Lung (tissue), 16 donors: Measurements from ENCODE around the gene ZNF532. TPM values are rescaled to one million over a fixed set of nuclear protein-coding genes. Genes with fewer than 3 reads are reported as not detected.

ENCODE experiments used
- ATAC-seq: fragments of 200-7000 bp; cut with Tn5 transposase; one replicate; pipeline ENCODE4 v1.9.1; 2020; ENCODE audit warnings: moderate number of reproducible peaks; ENCODE audit not compliant: insufficient read depth, low FRiP score
- DNase-seq, 3 donors: peaks; one replicate each; pipeline ENCODE4 v3.0.0-alpha.2; 2013 to 2017
- H3K27ac ChIP-seq, 2 donors: one replicate each; pipeline ENCODE4 v1.5.1; 2013; ENCODE audit warnings: mild to moderate bottlenecking in 2 of 2, moderate library complexity in 2 of 2, control low read depth in 1 of 2, inconsistent platforms in 1 of 2, low read depth in 1 of 2, low read length in 1 of 2
- H3K27me3 ChIP-seq, 3 donors: one replicate each; pipeline ENCODE4 v1.5.1; 2013; ENCODE audit warnings: low read length in 2 of 3; ENCODE audit not compliant: control insufficient read depth in 3 of 3, insufficient read depth in 3 of 3
- H3K36me3 ChIP-seq, 4 donors: one replicate each; pipeline ENCODE4 v1.5.1; 2013; ENCODE audit warnings: low read length in 4 of 4, mild to moderate bottlenecking in 1 of 4, moderate library complexity in 1 of 4; ENCODE audit not compliant: control insufficient read depth in 4 of 4, insufficient read depth in 4 of 4
- H3K4me1 ChIP-seq, 5 donors: one replicate each; pipeline ENCODE4 v1.5.1; 2013; ENCODE audit warnings: low read length in 5 of 5, mild to moderate bottlenecking in 2 of 5, moderate library complexity in 1 of 5; ENCODE audit not compliant: control insufficient read depth in 5 of 5, insufficient read depth in 5 of 5
- H3K4me3 ChIP-seq: one replicate; pipeline ENCODE4 v1.5.1; 2013; ENCODE audit warnings: mild to moderate bottlenecking, control low read depth, moderate library complexity
- H3K9ac ChIP-seq, 2 donors: one replicate each; pipeline ENCODE4 v1.5.1; 2013; ENCODE audit warnings: low read length in 2 of 2, control low read depth in 1 of 2; ENCODE audit not compliant: insufficient read depth in 1 of 2
- H3K9me3 ChIP-seq, 4 donors: one replicate each; pipeline ENCODE4 v1.5.1; 2013; ENCODE audit warnings: low read length in 3 of 4, mild to moderate bottlenecking in 1 of 4, moderate library complexity in 1 of 4; ENCODE audit not compliant: control insufficient read depth in 4 of 4, insufficient read depth in 3 of 4
- CTCF ChIP-seq: IDR thresholded peaks from 2 replicates; pipeline ENCODE4 v1.5.1; 2012; ENCODE audit warnings: mild to moderate bottlenecking; ENCODE audit errors: control extremely low read depth, extremely low read depth
- WGBS, 2 donors: extraction: QIAGEN DNeasy Blood & Tissue Kit; methylation state at CpG; one replicate each; pipeline ENCODE4 v1.1.7; 2013; 5-methylcytosine and 5-hydroxymethylcytosine counted together
- long read RNA-seq, 5 donors: transcript quantifications; one replicate each; lab custom pipeline, GENCODE V29; 2026
- polyA plus RNA-seq, 2 donors: library from polyadenylated mRNA; stranded (reverse); fragments of 200-250 nt; gene quantifications; one replicate each; pipeline ENCODE4 v1.2.1, GENCODE V29; 2013
- total RNA-seq, 2 donors: library from RNA; depleted of rRNA in 1 of 2; stranded (reverse); fragments of >200 nt in 1 of 2; gene quantifications; one replicate each; pipeline ENCODE4 v1.2.1, GENCODE V29; 2014 to 2021
- donor health status: control.
- donor health status: control.
- donor health status: Bipolar disorder and iron deficiency.
- donor health status: healthy.
- donor health status: DM: yes; HTN: yes; CAD: no.

The ZNF532 gene, protein sequence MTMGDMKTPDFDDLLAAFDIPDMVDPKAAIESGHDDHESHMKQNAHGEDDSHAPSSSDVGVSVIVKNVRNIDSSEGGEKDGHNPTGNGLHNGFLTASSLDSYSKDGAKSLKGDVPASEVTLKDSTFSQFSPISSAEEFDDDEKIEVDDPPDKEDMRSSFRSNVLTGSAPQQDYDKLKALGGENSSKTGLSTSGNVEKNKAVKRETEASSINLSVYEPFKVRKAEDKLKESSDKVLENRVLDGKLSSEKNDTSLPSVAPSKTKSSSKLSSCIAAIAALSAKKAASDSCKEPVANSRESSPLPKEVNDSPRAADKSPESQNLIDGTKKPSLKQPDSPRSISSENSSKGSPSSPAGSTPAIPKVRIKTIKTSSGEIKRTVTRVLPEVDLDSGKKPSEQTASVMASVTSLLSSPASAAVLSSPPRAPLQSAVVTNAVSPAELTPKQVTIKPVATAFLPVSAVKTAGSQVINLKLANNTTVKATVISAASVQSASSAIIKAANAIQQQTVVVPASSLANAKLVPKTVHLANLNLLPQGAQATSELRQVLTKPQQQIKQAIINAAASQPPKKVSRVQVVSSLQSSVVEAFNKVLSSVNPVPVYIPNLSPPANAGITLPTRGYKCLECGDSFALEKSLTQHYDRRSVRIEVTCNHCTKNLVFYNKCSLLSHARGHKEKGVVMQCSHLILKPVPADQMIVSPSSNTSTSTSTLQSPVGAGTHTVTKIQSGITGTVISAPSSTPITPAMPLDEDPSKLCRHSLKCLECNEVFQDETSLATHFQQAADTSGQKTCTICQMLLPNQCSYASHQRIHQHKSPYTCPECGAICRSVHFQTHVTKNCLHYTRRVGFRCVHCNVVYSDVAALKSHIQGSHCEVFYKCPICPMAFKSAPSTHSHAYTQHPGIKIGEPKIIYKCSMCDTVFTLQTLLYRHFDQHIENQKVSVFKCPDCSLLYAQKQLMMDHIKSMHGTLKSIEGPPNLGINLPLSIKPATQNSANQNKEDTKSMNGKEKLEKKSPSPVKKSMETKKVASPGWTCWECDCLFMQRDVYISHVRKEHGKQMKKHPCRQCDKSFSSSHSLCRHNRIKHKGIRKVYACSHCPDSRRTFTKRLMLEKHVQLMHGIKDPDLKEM (N-terminal part only)
- total RNA-seq = 100 to 1,000 TPM in 1 of 2 donors, 10 to 100 TPM in 1; 56.6 to 128 TPM
- 10 to 100 TPM; 12.3 to 20.5 TPM for polyA plus RNA-seq
- long read RNA-seq, donor 1, full-length matches to known transcripts = 20 of 100 reads
- long read RNA-seq, donor 1, partial matches to known transcripts = 80 of 100 reads
- long read RNA-seq, donor 1, other reads (novel, unspliced or antisense) = 0 of 100 reads
- long read RNA-seq, donor 2, full-length matches to known transcripts = 12 of 12 reads
- long read RNA-seq, donor 2, partial matches to known transcripts = 0 of 12 reads
- long read RNA-seq, donor 2, other reads (novel, unspliced or antisense) = 0 of 12 reads
- long read RNA-seq, donor 3, transcript ZNF532-210 (3 exons, 676 nt) = major isoform, 7 of 18 reads
- long read RNA-seq, donor 3, partial matches to known transcripts = 6 of 18 reads
- long read RNA-seq, donor 3, other reads (novel, unspliced or antisense) = 0 of 18 reads
- long read RNA-seq, donor 4, full-length matches to known transcripts = 14 of 80 reads
- long read RNA-seq, donor 4, partial matches to known transcripts = 66 of 80 reads
- long read RNA-seq, donor 4, other reads (novel, unspliced or antisense) = 0 of 80 reads
- long read RNA-seq, donor 5, full-length matches to known transcripts = 26 of 65 reads
- long read RNA-seq, donor 5, partial matches to known transcripts = 33 of 65 reads
- long read RNA-seq, donor 5, other reads (novel, unspliced or antisense) = 6 of 65 reads

DNA sequence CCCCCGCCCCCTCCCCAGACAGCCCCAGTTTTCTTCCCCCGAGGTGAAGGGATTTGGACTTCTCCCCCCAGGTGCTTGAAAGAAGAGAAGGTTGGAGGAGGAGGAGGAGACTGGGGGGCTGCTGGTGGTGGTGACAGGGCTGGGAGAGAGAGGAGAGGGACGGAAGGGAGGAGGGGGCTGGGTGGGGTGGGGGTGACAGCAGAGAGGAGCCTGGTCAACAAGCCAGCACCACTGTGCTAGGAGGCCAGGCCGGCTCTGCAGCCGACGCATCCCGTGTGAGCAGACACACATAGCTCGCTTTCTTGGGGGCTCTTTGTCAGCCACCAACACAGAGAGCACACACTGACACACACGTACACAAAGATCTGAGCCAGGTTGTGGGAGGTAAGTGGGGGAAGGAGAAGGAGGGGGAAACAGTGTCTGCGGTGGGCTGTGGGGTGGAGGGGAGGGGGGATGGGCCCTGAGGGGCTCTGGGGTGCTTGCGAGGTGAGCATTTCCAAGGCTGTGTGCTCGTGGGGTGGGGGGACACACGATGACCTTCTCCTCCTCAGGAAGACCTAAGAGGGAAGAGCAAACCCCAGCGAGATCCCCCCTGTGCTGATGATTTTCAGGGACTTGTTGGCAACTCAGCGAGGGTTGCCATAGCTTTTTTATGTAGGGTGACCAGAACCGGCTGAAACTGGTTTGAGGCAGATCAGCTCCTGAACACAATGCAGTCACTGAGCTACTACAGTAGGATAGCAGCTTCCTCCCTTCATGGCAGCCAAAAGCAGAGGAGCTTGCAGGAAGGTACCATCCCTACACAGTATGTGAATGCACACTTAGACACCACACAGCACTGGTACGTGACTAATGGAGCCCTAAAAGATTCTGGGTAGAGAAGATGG is at the start of gene ZNF532:
ZNF532 (plus strand) TSS at position 732 of the 887 bp plus-strand sequence. CDS start 53,411 bp downstream, outside the sequence.
- Histone ChIP-seq H3K4me3 (peak within 1 kb of the TSS; percentile 51), H3K9me3 (no peaks in the 10 kb centered on the region), H3K36me3 (peaks cover 4 to 33% (median 12%) of the 10 kb centered on the region in 4 donors), H3K9ac (peak within 1 kb of the TSS; percentile 38 to 95), H3K4me1 (peaks cover 13 to 68% (median 49%) of the 10 kb centered on the region in 5 donors), H3K27ac (peak within 1 kb of the TSS; percentile 95 to 97), H3K27me3 (no peaks in the 10 kb centered on the region)
- peak; percentile 83 to 96 (median 91) for DNase-seq
- no peak for TF ChIP-seq CTCF
- 38 to 55% methylated on average over 16 to 17 of the region's 17 CpGs for WGBS, 2 donors
- no peak for ATAC-seq

- no peak for TF ChIP-seq CTCF
- ATAC-seq (no peak), DNase-seq (peak; percentile 17 to 88 (median 76))
- H3K27ac ChIP-seq = no peak overlapping the region
- H3K36me3 ChIP-seq = no peaks in the 10 kb centered on the region
- H3K4me1 ChIP-seq = peaks cover 0 to 4% (median 0%) of the 10 kb centered on the region in 5 donors
- H3K9me3 ChIP-seq = no peaks in the 10 kb centered on the region
- WGBS, 2 donors = 26 to 42% methylated on average over 4 of the region's 4 CpGs
- no peak overlapping the region for H3K4me3 ChIP-seq
- H3K9ac ChIP-seq = no peak overlapping the region
- no peaks in the 10 kb centered on the region for H3K27me3 ChIP-seq
Observed at GRCh38 chr18:58819051-58819450, 45.6 kb upstream of the ZNF532 start.
